Ascending aorta (tissue), 2 donors: Measurements from ENCODE around the gene CLSTN2. TPM values are rescaled to one million over a fixed set of nuclear protein-coding genes. Genes with fewer than 3 reads are reported as not detected.
"Not testable (repeated sequence)": the region's sequence is repeated elsewhere in the genome, so short reads cannot be mapped to it uniquely, and the experiment has no call there.

Experiments
- DNase-seq, 2 donors: peaks; one replicate each; pipeline ENCODE4 v3.0.0-alpha.2; 2019; ENCODE audit warnings: low spot score in 2 of 2
- H3K27ac ChIP-seq, 2 donors: fragments of 200-600 bp; sonication (generic); one replicate each; pipeline ENCODE4 v1.5.1; 2016 to 2017; ENCODE audit warnings: mild to moderate bottlenecking in 1 of 2
- H3K27me3 ChIP-seq: fragments of 200-600 bp; sonication (generic); one replicate; pipeline ENCODE4 v1.5.1; 2017
- H3K36me3 ChIP-seq, 2 donors: fragments of 200-600 bp; sonication (generic); one replicate each; pipeline ENCODE4 v1.5.1; 2016
- H3K4me1 ChIP-seq, 2 donors: fragments of 200-600 bp; sonication (generic); one replicate each; pipeline ENCODE4 v1.5.1; 2016 to 2017; ENCODE audit warnings: mild to moderate bottlenecking in 1 of 2
- H3K4me3 ChIP-seq, 2 donors: fragments of 200-600 bp; sonication (generic); one replicate each; pipeline ENCODE4 v1.5.1; 2016 to 2017; ENCODE audit warnings: mild to moderate bottlenecking in 1 of 2
- H3K9me3 ChIP-seq, 2 donors: fragments of 200-600 bp; sonication (generic); one replicate each; pipeline ENCODE4 v1.5.1; 2016
- CTCF ChIP-seq, 3 experiments: fragments of 200-600 bp in 2 of 3; fragments of 450-650 bp in 1 of 3; sonication (generic) in 2 of 3; IDR thresholded peaks; one replicate each; pipeline ENCODE4 v1.5.1; 2016 to 2019; ENCODE audit warnings: antibody characterized with exemption in 3 of 3, mild to moderate bottlenecking in 1 of 3, moderate library complexity in 1 of 3
- intact Hi-C: fragments of 100-400 bp; cut with DNase I; formaldehyde crosslinking; loops from one replicate; pipeline ENCODE4 v1.15.1; 2023
- total RNA-seq: library from RNA; depleted of rRNA; stranded (reverse); fragments of >200 nt; gene quantifications from one replicate; pipeline ENCODE4 v1.1.0, GENCODE V29; 2016

The CLSTN2 gene
- total RNA-seq, 1 donor from 2014 or later, result 65.8 TPM

- no peaks in the 10 kb centered on the region for H3K27me3 ChIP-seq
- no peak overlapping the region for H3K4me3 ChIP-seq
- H3K9me3 ChIP-seq, result no peaks in the 10 kb centered on the region
- H3K36me3 ChIP-seq, result no peaks in the 10 kb centered on the region
- no peak overlapping the region for H3K27ac ChIP-seq
- no peak for TF ChIP-seq CTCF (IDR thresholded peaks at IDR 0.05)
- DNase-seq, result no peak
- no peaks in the 10 kb centered on the region for H3K4me1 ChIP-seq
- intact Hi-C loops, result no loop called here
Measured at GRCh38 chr3:140406655-140407054, 471.7 kb downstream of the CLSTN2 start.

GRCh38 chr3:140408252-140408651 is 473.3 kb downstream of the CLSTN2 start:
- H3K4me3 ChIP-seq, result no peak overlapping the region
- TF ChIP-seq CTCF (IDR thresholded peaks at IDR 0.05), result no peak
- no peaks in the 10 kb centered on the region for H3K9me3 ChIP-seq
- H3K27me3 ChIP-seq, result no peaks in the 10 kb centered on the region
- H3K4me1 ChIP-seq, result no peaks in the 10 kb centered on the region
- no peak for DNase-seq
- H3K27ac ChIP-seq, result no peak overlapping the region
- no peaks in the 10 kb centered on the region for H3K36me3 ChIP-seq
- intact Hi-C loops, result no loop called here

GRCh38 chr3:140416666-140417065 is 481.7 kb downstream of the CLSTN2 start:
- H3K27me3 ChIP-seq, result no peaks in the 10 kb centered on the region
- TF ChIP-seq CTCF (IDR thresholded peaks at IDR 0.05), result no peak
- no peaks in the 10 kb centered on the region for H3K4me1 ChIP-seq
- no peak for DNase-seq
- no peak overlapping the region for H3K27ac ChIP-seq
- no peaks in the 10 kb centered on the region for H3K9me3 ChIP-seq
- no peak overlapping the region for H3K4me3 ChIP-seq
- intact Hi-C loops, result no loop called here
- no peaks in the 10 kb centered on the region for H3K36me3 ChIP-seq

- no peak for TF ChIP-seq CTCF (IDR thresholded peaks at IDR 0.05)
- no peak overlapping the region for H3K27ac ChIP-seq
- no peak for DNase-seq
- intact Hi-C loops, result no loop called here
- no peaks in the 10 kb centered on the region for H3K27me3 ChIP-seq
- H3K36me3 ChIP-seq, result no peaks in the 10 kb centered on the region
- no peak overlapping the region for H3K4me3 ChIP-seq
- no peaks in the 10 kb centered on the region for H3K9me3 ChIP-seq
- no peaks in the 10 kb centered on the region for H3K4me1 ChIP-seq
Measured at GRCh38 chr3:140420621-140421357, 485.8 kb downstream of the CLSTN2 start.

GRCh38 chr3:140421884-140422283 is 486.9 kb downstream of the CLSTN2 start:
- DNase-seq, result no peak
- Histone ChIP-seq H3K4me3 (no peak overlapping the region), H3K4me1 (no peaks in the 10 kb centered on the region), H3K27ac (no peak overlapping the region), H3K36me3 (no peaks in the 10 kb centered on the region), H3K27me3 (no peaks in the 10 kb centered on the region), H3K9me3 (no peaks in the 10 kb centered on the region)
- intact Hi-C loops, result no loop called here
- TF ChIP-seq CTCF (IDR thresholded peaks at IDR 0.05), result no peak

- Histone ChIP-seq H3K4me3 (no peak overlapping the region), H3K27me3 (no peaks in the 10 kb centered on the region), H3K4me1 (no peaks in the 10 kb centered on the region), H3K36me3 (no peaks in the 10 kb centered on the region), H3K9me3 (no peaks in the 10 kb centered on the region), H3K27ac (no peak overlapping the region)
- TF ChIP-seq CTCF (IDR thresholded peaks at IDR 0.05), result no peak
- intact Hi-C loops, result no loop called here
- DNase-seq, result no peak
Measured at GRCh38 chr3:140423146-140423545, 488.2 kb downstream of the CLSTN2 start.

GRCh38 chr3:140423574-140423973 is 488.6 kb downstream of the CLSTN2 start:
- intact Hi-C loops, result not testable (repeated sequence)

More at GRCh38 chr3:140423574-140423973, 488.6 kb downstream of the CLSTN2 start:
- DNase-seq, H3K36me3 ChIP-seq, H3K4me1 ChIP-seq, H3K9me3 ChIP-seq, H3K27ac ChIP-seq, H3K4me3 ChIP-seq, H3K27me3 ChIP-seq: not testable (repeated sequence)
